ENCODE results near the gene GRIP1.

- TF ChIP-seq CTCF (IDR thresholded peaks at IDR 0.05) (no peak), POLR2A (IDR thresholded peaks at IDR 0.05) (no peak)
Measured at GRCh38 chr12:66516133-66516532, 162.7 kb downstream of the GRIP1 start.

Data from tibial nerve (tissue), 3 donors.